HEK293 (cell line): ENCODE data around the gene BUB1.

Experiments
- CTCF ChIA-PET: fragments of 350-600 bp; formaldehyde crosslinking; extraction: SDS; loops from one replicate; lab custom pipeline; 2021; ENCODE audit warnings: antibody characterized with exemption; lab: Yijun Ruan, JAX
- POLR2A ChIA-PET: fragments of 300-600 bp; formaldehyde crosslinking; extraction: SDS; loops from one replicate; lab custom pipeline; 2020; ENCODE audit warnings: antibody characterized with exemption, inconsistent platforms; lab: Yijun Ruan, JAX
- H3K27ac ChIP-seq: fragments of 200-500 bp; sonication (Bioruptor generic); 2 replicates; pipeline ENCODE4 v1.5.1; 2014; ENCODE audit warnings: low read depth, low read length, control low read depth, inconsistent platforms; ENCODE audit errors: extremely low read depth
- H3K36me3 ChIP-seq, 2 experiments: fragments of 200-500 bp in 1 of 2; sonication (Bioruptor generic) in 1 of 2; 1 replicate in 1 of 2; 2 replicates in 1 of 2; pipeline ENCODE4 v1.5.1; 2014 to 2017; ENCODE audit warnings: inconsistent platforms in 2 of 2, low read length in 2 of 2; ENCODE audit not compliant: control insufficient read depth in 2 of 2, insufficient read depth in 1 of 2
- H3K4me1 ChIP-seq: fragments of 200-500 bp; sonication (Bioruptor generic); 2 replicates; pipeline ENCODE4 v1.5.1; 2014; ENCODE audit warnings: mild to moderate bottlenecking, low read length, inconsistent platforms; ENCODE audit not compliant: control insufficient read depth, insufficient read depth
- H3K4me3 ChIP-seq: 2 replicates; pipeline ENCODE4 v1.5.1; 2011; ENCODE audit warnings: low read depth, mild to moderate bottlenecking, control low read depth, low read length, moderate library complexity
- H3K9me3 ChIP-seq: fragments of 200-500 bp; sonication (Bioruptor generic); 2 replicates; pipeline ENCODE4 v1.5.1; 2014; ENCODE audit warnings: low read depth, low read length, inconsistent platforms; ENCODE audit not compliant: control insufficient read depth, insufficient read depth
- BCL6B ChIP-seq: fragments of 450-650 bp; formaldehyde crosslinking; IDR thresholded peaks from 2 replicates; pipeline ENCODE4 v1.5.1; 2017; ENCODE audit warnings: missing biosample characterization, missing genetic modification characterization
- KLF8 ChIP-seq: fragments of 450-650 bp; formaldehyde crosslinking; IDR thresholded peaks from 2 replicates; pipeline ENCODE4 v1.5.1; 2016; ENCODE audit warnings: missing biosample characterization, missing genetic modification characterization
- OSR2 ChIP-seq: fragments of 450-650 bp; formaldehyde crosslinking; IDR thresholded peaks from 2 replicates; pipeline ENCODE4 v1.5.1; 2016; ENCODE audit warnings: missing biosample characterization, missing genetic modification characterization
- SETDB1 ChIP-seq: IDR thresholded peaks from one replicate; pipeline ENCODE4 v1.6.1; 2017; ENCODE audit warnings: mild to moderate bottlenecking, low read length, moderate library complexity, mixed read lengths; ENCODE audit not compliant: insufficient read length
- ZBTB49 ChIP-seq: fragments of 450-650 bp; formaldehyde crosslinking; IDR thresholded peaks from 2 replicates; pipeline ENCODE4 v1.5.1; 2016; ENCODE audit warnings: missing biosample characterization, missing genetic modification characterization, low read depth
- ZIC2 ChIP-seq: fragments of 450-650 bp; formaldehyde crosslinking; IDR thresholded peaks from 2 replicates; pipeline ENCODE4 v1.5.1; 2016; ENCODE audit warnings: missing biosample characterization, missing genetic modification characterization
- ZNF146 ChIP-seq: fragments of 450-650 bp; formaldehyde crosslinking; IDR thresholded peaks from 2 replicates; pipeline ENCODE4 v1.5.1; 2016; ENCODE audit warnings: missing biosample characterization, missing genetic modification characterization
- ZNF18 ChIP-seq: fragments of 450-650 bp; formaldehyde crosslinking; IDR thresholded peaks from 2 replicates; pipeline ENCODE4 v1.5.1; 2016; ENCODE audit warnings: missing biosample characterization, missing genetic modification characterization
- ZNF324 ChIP-seq: fragments of 450-650 bp; formaldehyde crosslinking; IDR thresholded peaks from 2 replicates; pipeline ENCODE4 v1.5.1; 2016; ENCODE audit warnings: missing biosample characterization, missing genetic modification characterization
- ZNF391 ChIP-seq: fragments of 450-650 bp; formaldehyde crosslinking; IDR thresholded peaks from 2 replicates; pipeline ENCODE4 v1.5.1; 2016; ENCODE audit warnings: low read depth, missing biosample characterization, missing genetic modification characterization, borderline replicate concordance
- ZNF626 ChIP-seq: fragments of 450-650 bp; sonication (Bioruptor Pico); formaldehyde crosslinking; IDR thresholded peaks from 2 replicates; pipeline ENCODE4 v1.5.1; 2018; ENCODE audit warnings: missing biosample characterization, missing genetic modification characterization, inconsistent platforms
- ZNF660 ChIP-seq: fragments of 450-650 bp; IDR thresholded peaks from 2 replicates; pipeline ENCODE4 v1.5.1; 2018; ENCODE audit warnings: missing biosample characterization, mild to moderate bottlenecking, missing genetic modification characterization
- ZNF701 ChIP-seq: fragments of 450-650 bp; formaldehyde crosslinking; IDR thresholded peaks from 2 replicates; pipeline ENCODE4 v1.5.1; 2016; ENCODE audit warnings: missing biosample characterization, missing genetic modification characterization
- ZSCAN16 ChIP-seq: fragments of 450-650 bp; formaldehyde crosslinking; IDR thresholded peaks from 2 replicates; pipeline ENCODE4 v1.5.1; 2016; ENCODE audit warnings: missing biosample characterization, missing genetic modification characterization
- ZSCAN30 ChIP-seq: fragments of 450-650 bp; IDR thresholded peaks from 2 replicates; pipeline ENCODE4 v1.5.1; 2018; ENCODE audit warnings: missing biosample characterization, mild to moderate bottlenecking, missing genetic modification characterization, moderate library complexity
- TF ChIP-seq, protein P1 (sequence below): fragments of 450-650 bp; formaldehyde crosslinking; IDR thresholded peaks from 2 replicates; pipeline ENCODE4 v1.5.1; 2017; ENCODE audit warnings: missing biosample characterization, missing genetic modification characterization
- TF ChIP-seq, protein P2 (sequence below): fragments of 450-650 bp; formaldehyde crosslinking; IDR thresholded peaks from 2 replicates; pipeline ENCODE4 v1.5.1; 2016; ENCODE audit warnings: missing biosample characterization, missing genetic modification characterization
- TF ChIP-seq, protein P3 (sequence below): fragments of 450-650 bp; formaldehyde crosslinking; IDR thresholded peaks from 2 replicates; pipeline ENCODE4 v1.5.1; 2016; ENCODE audit warnings: missing biosample characterization, missing genetic modification characterization
- TF ChIP-seq, protein P4 (sequence below): fragments of 450-650 bp; formaldehyde crosslinking; IDR thresholded peaks from 2 replicates; pipeline ENCODE4 v1.5.1; 2016; ENCODE audit warnings: missing biosample characterization, missing genetic modification characterization

BUB1 gene

DNA sequence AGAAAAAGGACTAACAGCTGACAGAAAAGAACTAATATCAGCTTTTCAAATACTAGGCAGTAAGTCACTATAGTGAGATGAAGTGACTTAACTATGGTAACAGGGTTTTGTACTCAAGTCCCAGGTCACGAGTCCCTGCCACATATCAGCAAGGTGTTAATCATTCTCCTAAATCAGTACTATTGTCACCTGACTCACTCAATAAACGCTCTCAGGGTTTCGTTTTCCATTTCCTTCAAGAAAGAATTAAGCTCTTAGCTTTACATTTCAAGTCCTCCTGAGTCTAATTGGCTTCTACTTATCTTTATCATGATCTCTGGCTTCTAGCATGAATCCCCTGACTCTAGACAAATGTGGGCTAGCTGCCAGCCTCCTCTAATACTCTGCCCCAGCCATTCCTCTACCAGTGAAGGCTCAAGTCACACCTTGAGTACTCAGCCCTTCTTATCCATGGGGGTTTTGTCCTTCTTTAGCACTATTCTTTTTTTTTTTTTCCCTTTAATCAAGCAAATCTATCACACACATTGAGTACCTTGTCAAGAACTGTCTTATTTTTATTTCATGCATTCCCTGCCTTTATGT lies 20.0 kb downstream of the BUB1 start:
- peaks cover 82 to 99% of the 10 kb centered on the region in 2 experiments for H3K36me3 ChIP-seq
- POLR2A ChIA-PET: interaction anchor here (0.7 to 1.4 kb wide), 3 partner anchors 11 to 20 kb away, joined by 3 to 4 read pairs (median 4); partner anchors contain the start of gene BUB1

GRCh38 chr2:110655701-110656100 lies 22.2 kb downstream of the BUB1 start:
- H3K4me1 ChIP-seq: no peaks in the 10 kb centered on the region
- no peak for TF ChIP-seq ZNF626 (tag by site-specific recombination)
- no peak overlapping the region for H3K4me3 ChIP-seq
- H3K27ac ChIP-seq: no peak overlapping the region
- H3K36me3 ChIP-seq: peaks cover 77 to 98% of the 10 kb centered on the region in 2 experiments
- CTCF ChIA-PET: interaction anchor here (0.7 kb wide), 1 partner anchor 23 kb away, joined by 3 read pairs; no protein-coding TSS in a partner anchor
- H3K9me3 ChIP-seq: no peaks in the 10 kb centered on the region
- POLR2A ChIA-PET: no interaction called here

More for the DNA sequence above, 20.0 kb downstream of the BUB1 start:
- Histone ChIP-seq H3K27ac (no peak overlapping the region), H3K4me3 (no peak overlapping the region), H3K9me3 (no peaks in the 10 kb centered on the region), H3K4me1 (no peaks in the 10 kb centered on the region)
- CTCF ChIA-PET: interaction anchor here (0.8 kb wide), 2 partner anchors 95 to 97 kb away, joined by 3 read pairs; no protein-coding TSS in a partner anchor
- TF ChIP-seq ZNF324 (tag by site-specific recombination) (no peak), OSR2 (tag by site-specific recombination) (0 out of 2 replicates have a peak, but pooled peaks have one; percentile 24), ZIC2 (tag by site-specific recombination) (no peak)
- TF ChIP-seq, protein P1, sequence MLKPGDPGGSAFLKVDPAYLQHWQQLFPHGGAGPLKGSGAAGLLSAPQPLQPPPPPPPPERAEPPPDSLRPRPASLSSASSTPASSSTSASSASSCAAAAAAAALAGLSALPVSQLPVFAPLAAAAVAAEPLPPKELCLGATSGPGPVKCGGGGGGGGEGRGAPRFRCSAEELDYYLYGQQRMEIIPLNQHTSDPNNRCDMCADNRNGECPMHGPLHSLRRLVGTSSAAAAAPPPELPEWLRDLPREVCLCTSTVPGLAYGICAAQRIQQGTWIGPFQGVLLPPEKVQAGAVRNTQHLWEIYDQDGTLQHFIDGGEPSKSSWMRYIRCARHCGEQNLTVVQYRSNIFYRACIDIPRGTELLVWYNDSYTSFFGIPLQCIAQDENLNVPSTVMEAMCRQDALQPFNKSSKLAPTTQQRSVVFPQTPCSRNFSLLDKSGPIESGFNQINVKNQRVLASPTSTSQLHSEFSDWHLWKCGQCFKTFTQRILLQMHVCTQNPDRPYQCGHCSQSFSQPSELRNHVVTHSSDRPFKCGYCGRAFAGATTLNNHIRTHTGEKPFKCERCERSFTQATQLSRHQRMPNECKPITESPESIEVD: peak; percentile 21; the same call in 1 of the 2 replicates
- TF ChIP-seq, protein P2, sequence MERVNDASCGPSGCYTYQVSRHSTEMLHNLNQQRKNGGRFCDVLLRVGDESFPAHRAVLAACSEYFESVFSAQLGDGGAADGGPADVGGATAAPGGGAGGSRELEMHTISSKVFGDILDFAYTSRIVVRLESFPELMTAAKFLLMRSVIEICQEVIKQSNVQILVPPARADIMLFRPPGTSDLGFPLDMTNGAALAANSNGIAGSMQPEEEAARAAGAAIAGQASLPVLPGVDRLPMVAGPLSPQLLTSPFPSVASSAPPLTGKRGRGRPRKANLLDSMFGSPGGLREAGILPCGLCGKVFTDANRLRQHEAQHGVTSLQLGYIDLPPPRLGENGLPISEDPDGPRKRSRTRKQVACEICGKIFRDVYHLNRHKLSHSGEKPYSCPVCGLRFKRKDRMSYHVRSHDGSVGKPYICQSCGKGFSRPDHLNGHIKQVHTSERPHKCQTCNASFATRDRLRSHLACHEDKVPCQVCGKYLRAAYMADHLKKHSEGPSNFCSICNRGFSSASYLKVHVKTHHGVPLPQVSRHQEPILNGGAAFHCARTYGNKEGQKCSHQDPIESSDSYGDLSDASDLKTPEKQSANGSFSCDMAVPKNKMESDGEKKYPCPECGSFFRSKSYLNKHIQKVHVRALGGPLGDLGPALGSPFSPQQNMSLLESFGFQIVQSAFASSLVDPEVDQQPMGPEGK (tag by site-specific recombination): no peak

DNA sequence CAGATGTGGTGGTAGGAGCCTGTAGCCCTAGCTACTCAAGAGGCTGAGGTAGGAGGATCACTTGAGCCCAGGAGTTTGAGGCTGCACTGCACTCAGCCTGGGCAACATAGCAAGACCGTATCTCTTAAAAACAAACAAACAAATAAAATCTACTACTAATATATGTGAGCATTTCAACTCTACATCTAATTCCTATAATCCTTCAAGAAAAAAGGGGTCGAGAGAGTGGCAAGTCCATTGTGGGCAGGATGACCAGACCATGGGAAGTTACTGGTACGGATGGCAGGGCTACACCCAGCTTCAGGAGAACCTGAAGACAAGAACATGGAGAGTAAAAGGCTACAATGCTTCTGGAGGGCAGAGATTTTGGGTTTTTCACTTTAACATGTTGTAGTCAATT lies 24.0 kb downstream of the BUB1 start:
- no peak overlapping the region for H3K4me3 ChIP-seq
- H3K36me3 ChIP-seq: peaks cover 73 to 97% of the 10 kb centered on the region in 2 experiments
- no peak overlapping the region for H3K27ac ChIP-seq
- ChIA-PET POLR2A (no interaction called here), CTCF (no interaction called here)
- H3K4me1 ChIP-seq: no peaks in the 10 kb centered on the region
- no peaks in the 10 kb centered on the region for H3K9me3 ChIP-seq
- TF ChIP-seq SETDB1 (no peak), ZNF701 (tag by site-specific recombination) (no peak), ZSCAN16 (no peak), ZNF146 (no peak), ZSCAN30 (tag by site-specific recombination) (no peak), ZBTB49 (no peak), BCL6B (tag by site-specific recombination) (no peak), KLF8 (tag by site-specific recombination) (no peak), ZNF18 (tag by site-specific recombination) (no peak), ZNF391 (tag by site-specific recombination) (no peak), ZNF660 (tag by site-specific recombination) (no peak)
- TF ChIP-seq, protein P3, sequence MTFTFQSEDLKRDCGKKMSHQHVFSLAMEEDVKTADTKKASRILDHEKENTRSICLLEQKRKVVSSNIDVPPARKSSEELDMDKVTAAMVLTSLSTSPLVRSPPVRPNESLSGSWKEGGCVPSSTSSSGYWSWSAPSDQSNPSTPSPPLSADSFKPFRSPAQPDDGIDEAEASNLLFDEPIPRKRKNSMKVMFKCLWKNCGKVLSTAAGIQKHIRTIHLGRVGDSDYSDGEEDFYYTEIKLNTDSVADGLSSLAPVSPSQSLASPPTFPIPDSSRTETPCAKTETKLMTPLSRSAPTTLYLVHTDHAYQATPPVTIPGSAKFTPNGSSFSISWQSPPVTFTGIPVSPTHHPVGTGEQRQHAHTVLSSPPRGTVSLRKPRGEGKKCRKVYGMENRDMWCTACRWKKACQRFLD: no peak
- TF ChIP-seq, protein P4, sequence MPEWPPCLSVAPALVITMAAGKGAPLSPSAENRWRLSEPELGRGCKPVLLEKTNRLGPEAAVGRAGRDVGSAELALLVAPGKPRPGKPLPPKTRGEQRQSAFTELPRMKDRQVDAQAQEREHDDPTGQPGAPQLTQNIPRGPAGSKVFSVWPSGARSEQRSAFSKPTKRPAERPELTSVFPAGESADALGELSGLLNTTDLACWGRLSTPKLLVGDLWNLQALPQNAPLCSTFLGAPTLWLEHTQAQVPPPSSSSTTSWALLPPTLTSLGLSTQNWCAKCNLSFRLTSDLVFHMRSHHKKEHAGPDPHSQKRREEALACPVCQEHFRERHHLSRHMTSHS (tag by site-specific recombination): no peak
